ENCODE data around the gene TTN.

TTN gene

DNA sequence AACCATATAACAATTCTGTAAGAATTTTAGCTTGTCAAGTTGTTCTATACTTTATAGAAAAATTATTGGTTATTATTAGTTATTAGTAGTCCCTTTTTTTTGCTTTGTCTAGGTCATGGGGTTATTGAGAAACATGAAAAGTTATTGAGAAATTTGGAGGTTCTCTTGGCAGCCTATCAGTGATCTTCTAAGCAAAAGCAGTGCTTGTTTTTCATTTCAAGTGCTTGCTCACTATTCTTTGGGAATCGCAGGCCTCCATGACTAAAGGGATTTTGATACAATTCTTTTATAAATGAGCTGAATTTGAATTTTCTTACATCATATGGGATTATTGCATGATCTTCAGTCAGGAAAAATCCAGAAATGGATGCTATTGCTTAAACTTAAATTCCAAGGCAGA lies 301.1 kb downstream of the TTN start:
- H3K4me3 ChIP-seq = no peak overlapping the region
- H3K27ac ChIP-seq = no peak overlapping the region
- DNase-seq (ENCODE audit: low spot score) = no peak
- no peak for TF ChIP-seq CTCF (IDR thresholded peaks at IDR 0.05)

DNA sequence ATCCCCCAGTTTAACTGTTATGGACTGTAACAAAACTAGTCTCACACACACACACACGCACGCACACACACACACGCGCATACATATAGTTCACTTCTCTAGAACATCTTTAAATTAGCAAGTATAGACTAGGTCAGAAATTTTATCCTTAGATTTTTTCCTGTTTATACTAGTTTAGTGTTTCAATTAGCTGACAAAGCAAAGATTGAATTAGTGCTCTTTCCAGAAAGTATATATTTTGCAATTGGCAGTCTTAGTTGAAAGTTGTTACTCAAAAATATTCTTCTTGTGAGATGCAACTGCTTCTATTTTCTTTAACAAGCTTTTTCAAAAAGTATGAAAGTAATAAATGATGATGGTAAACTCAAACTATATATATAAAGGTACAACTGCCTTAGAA lies 304.5 kb downstream of the TTN start:
- no peak for TF ChIP-seq CTCF (IDR thresholded peaks at IDR 0.05)
- H3K27ac ChIP-seq = no peak overlapping the region
- DNase-seq (ENCODE audit: low spot score) = no peak
- H3K4me3 ChIP-seq = no peak overlapping the region

DNA sequence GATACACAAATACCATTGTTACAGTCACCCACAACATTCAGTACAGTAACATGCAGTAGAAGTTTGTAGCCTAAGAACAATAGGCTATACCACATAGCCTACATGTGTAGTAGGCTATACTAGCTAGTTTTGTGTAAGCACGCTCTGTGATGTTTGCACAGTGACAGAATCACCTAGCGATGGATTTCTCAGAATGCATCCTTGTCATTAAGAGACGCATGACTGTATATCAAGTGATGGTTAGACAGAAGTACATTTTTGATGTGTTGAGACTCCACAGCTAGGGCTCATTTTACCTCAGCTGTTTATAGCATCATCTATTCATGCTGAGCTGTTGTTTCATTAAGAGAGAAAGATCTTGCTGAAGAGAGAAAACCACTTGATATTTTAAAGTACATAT lies 307.6 kb downstream of the TTN start:
- Histone ChIP-seq H3K27ac (no peak overlapping the region), H3K4me3 (no peak overlapping the region)
- DNase-seq (ENCODE audit: low spot score) = no peak
- TF ChIP-seq CTCF (IDR thresholded peaks at IDR 0.05) = no peak

DNA sequence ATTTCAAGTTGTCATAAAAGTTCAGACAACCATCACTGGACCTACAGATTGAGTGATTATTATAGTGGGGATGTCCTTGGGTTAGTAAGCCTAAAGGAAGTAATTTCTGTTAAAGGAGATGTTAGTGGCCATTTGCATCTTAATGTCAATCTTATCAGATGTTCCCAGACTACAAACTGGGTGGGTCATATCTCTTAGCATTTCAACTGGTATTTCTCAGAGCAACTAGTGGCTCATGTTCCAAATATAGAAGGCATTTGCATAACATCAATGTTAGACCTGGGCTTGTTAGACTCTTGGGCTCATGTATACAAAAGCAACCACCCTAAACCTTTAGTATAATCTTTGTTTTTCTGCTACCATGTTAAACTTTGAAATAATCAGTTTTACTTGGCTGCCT lies 309.1 kb downstream of the TTN start:
- no peak for DNase-seq (ENCODE audit: low spot score)
- no peak for TF ChIP-seq CTCF (IDR thresholded peaks at IDR 0.05)
- Histone ChIP-seq H3K4me3 (no peak overlapping the region), H3K27ac (no peak overlapping the region)

DNA sequence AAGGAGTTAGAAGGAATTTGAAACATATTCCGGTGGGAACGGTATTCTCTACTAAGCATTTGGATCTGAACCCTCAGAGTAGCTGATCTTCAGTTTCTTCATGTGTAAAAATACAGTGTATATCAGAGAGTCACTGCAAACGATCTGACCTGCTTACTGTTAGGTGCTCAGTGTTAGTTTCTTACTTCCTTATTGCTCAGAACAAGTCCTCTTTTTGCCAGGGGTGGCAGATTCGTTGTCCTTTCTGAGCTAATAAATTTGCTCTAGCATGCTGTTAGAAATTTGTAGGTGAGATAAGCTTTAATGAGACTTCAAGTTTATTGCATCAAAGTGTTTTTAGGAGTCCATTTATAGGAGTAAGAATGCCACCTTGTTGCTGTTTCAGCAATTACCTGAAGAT lies 311.2 kb downstream of the TTN start:
- H3K4me3 ChIP-seq = no peak overlapping the region
- H3K27ac ChIP-seq = no peak overlapping the region
- no peak for DNase-seq (ENCODE audit: low spot score)

DNA sequence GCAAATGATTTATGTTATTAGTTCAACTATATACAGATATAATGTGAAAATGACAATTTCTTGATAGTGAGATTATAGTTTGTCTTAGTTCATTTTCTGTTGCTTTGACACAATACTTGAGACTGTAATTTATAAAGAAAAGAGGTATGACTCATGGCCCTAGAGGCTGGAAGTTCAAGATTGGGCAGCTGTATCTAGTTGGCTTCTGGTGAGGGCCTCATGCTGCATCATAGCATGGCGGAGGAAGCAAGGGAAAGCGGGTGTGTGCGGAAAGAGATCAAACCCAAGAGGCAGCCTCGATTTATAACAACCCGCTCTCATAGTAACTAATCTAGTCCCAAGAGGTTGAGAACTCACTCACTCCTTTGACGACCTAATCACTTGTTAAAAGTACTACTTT lies 315.6 kb downstream of the TTN start:
- no peak for TF ChIP-seq CTCF (IDR thresholded peaks at IDR 0.05)
- no peak for DNase-seq (ENCODE audit: low spot score)
- Histone ChIP-seq H3K4me3 (no peak overlapping the region), H3K27ac (no peak overlapping the region)

More for the DNA sequence above, 311.2 kb downstream of the TTN start:
- no peak for TF ChIP-seq CTCF (IDR thresholded peaks at IDR 0.05)

GRCh38 chr2:178485356-178485755 lies 321.9 kb downstream of the TTN start:
- no peak for TF ChIP-seq CTCF (IDR thresholded peaks at IDR 0.05)
- DNase-seq (ENCODE audit: low spot score) = no peak
- Histone ChIP-seq H3K4me3 (no peak overlapping the region), H3K27ac (no peak overlapping the region)
